Colonic mucosa (tissue), 4 donors: ENCODE data around the gene PIPOX. TPM values are rescaled to one million over a fixed set of nuclear protein-coding genes. Genes with fewer than 3 reads are reported as not detected.

ENCODE experiments used
- DNase-seq: peaks from one replicate; pipeline ENCODE4 v3.0.0-alpha.2; 2020
- H3K27ac ChIP-seq: fragments of 200-600 bp; one replicate; pipeline ENCODE4 v1.8.0; 2021
- H3K27me3 ChIP-seq: fragments of 200-600 bp; one replicate; pipeline ENCODE4 v1.8.0; 2021
- H3K36me3 ChIP-seq: fragments of 200-600 bp; one replicate; pipeline ENCODE4 v1.8.0; 2021
- H3K4me1 ChIP-seq: fragments of 200-600 bp; one replicate; pipeline ENCODE4 v1.8.0; 2021; ENCODE audit warnings: mild to moderate bottlenecking
- H3K4me3 ChIP-seq: fragments of 200-600 bp; one replicate; pipeline ENCODE4 v1.8.0; 2021
- H3K9ac ChIP-seq, 2 donors: one replicate each; pipeline ENCODE4 v1.7.0; 2013; ENCODE audit warnings: control low read depth in 2 of 2, low read depth in 2 of 2, low read length in 2 of 2
- H3K9me3 ChIP-seq: fragments of 200-600 bp; one replicate; pipeline ENCODE4 v1.8.0; 2021
- CTCF ChIP-seq: fragments of 200-600 bp; IDR thresholded peaks from one replicate; pipeline ENCODE4 v1.8.0; 2022; ENCODE audit warnings: antibody characterized with exemption, mild to moderate bottlenecking
- intact Hi-C: fragments of 100-400 bp; cut with DNase I; formaldehyde crosslinking; loops from one replicate; pipeline ENCODE4 v1.14.1; 2022
- total RNA-seq, 2 donors: library from RNA; stranded (reverse); fragmentation: NEBNext Ultra II Directional in 1 of 2; extraction: Animal tissue kit (Norgen Biotek cat#: 25700) in 1 of 2; gene quantifications; one replicate each; pipeline ENCODE4 v1.2.1, GENCODE V29; 2021
- donor health status: healthy.
- donor health status: DM: no; HTN: no; CAD: no.
- donor health status: DM: no; HTN: no; CAD: no.

The PIPOX gene
- total RNA-seq, 2 donors from 2014 or later: 0.90 to 1.4 TPM

GRCh38 chr17:29032013-29032856 is 10.7 kb upstream of the PIPOX start:
- Histone ChIP-seq H3K27ac (no peak overlapping the region), H3K27me3 (no peaks in the 10 kb centered on the region), H3K36me3 (no peaks in the 10 kb centered on the region), H3K9me3 (no peaks in the 10 kb centered on the region), H3K4me3 (no peak overlapping the region), H3K9ac (no peak overlapping the region), H3K4me1 (no peaks in the 10 kb centered on the region)
- no peak for DNase-seq
- intact Hi-C loops: no loop called here
- TF ChIP-seq CTCF: no peak

GRCh38 chr17:29032857-29033197 is 10.1 kb upstream of the PIPOX start:
- Histone ChIP-seq H3K9me3 (no peaks in the 10 kb centered on the region), H3K27ac (no peak overlapping the region), H3K27me3 (no peaks in the 10 kb centered on the region), H3K4me3 (no peak overlapping the region), H3K36me3 (no peaks in the 10 kb centered on the region), H3K9ac (no peak overlapping the region), H3K4me1 (no peaks in the 10 kb centered on the region)
- intact Hi-C loops: no loop called here
- no peak for TF ChIP-seq CTCF
- no peak for DNase-seq

- TF ChIP-seq CTCF: no peak
- H3K27me3 ChIP-seq: no peaks in the 10 kb centered on the region
Observed at GRCh38 chr17:29034510-29034909, 8.4 kb upstream of the PIPOX start.

GRCh38 chr17:29036584-29036983 is 6.4 kb upstream of the PIPOX start:
- Histone ChIP-seq H3K27me3 (no peaks in the 10 kb centered on the region), H3K36me3 (no peaks in the 10 kb centered on the region), H3K27ac (no peak overlapping the region), H3K9ac (no peak overlapping the region), H3K9me3 (no peaks in the 10 kb centered on the region), H3K4me1 (no peaks in the 10 kb centered on the region), H3K4me3 (no peak overlapping the region)
- no peak for DNase-seq
- intact Hi-C loops: no loop called here
- no peak for TF ChIP-seq CTCF

More at GRCh38 chr17:29034510-29034909, 8.4 kb upstream of the PIPOX start:
- intact Hi-C loops: no loop called here
- H3K4me3 ChIP-seq: no peak overlapping the region
- H3K27ac ChIP-seq: no peak overlapping the region
- H3K36me3 ChIP-seq: no peaks in the 10 kb centered on the region
- no peaks in the 10 kb centered on the region for H3K4me1 ChIP-seq
- DNase-seq: no peak
- H3K9me3 ChIP-seq: no peaks in the 10 kb centered on the region
- H3K9ac ChIP-seq: no peak overlapping the region

- intact Hi-C loops: no loop called here
- Histone ChIP-seq H3K27me3 (no peaks in the 10 kb centered on the region), H3K4me1 (no peaks in the 10 kb centered on the region), H3K9me3 (no peaks in the 10 kb centered on the region), H3K4me3 (no peak overlapping the region), H3K9ac (no peak overlapping the region), H3K36me3 (no peaks in the 10 kb centered on the region), H3K27ac (no peak overlapping the region)
- no peak for TF ChIP-seq CTCF
- DNase-seq: no peak
Observed at GRCh38 chr17:29037739-29038084, 5.2 kb upstream of the PIPOX start.
